ENCODE data around the gene PLOD3. TPM values are rescaled to one million over a fixed set of nuclear protein-coding genes. Genes with fewer than 3 reads are reported as not detected.
A peak's percentile ranks its signal among the peaks of the same experiment; 100 is the strongest.
"Not testable (repeated sequence)": the region's sequence is repeated elsewhere in the genome, so short reads cannot be mapped to it uniquely, and the experiment has no call there.

Gene PLOD3, protein sequence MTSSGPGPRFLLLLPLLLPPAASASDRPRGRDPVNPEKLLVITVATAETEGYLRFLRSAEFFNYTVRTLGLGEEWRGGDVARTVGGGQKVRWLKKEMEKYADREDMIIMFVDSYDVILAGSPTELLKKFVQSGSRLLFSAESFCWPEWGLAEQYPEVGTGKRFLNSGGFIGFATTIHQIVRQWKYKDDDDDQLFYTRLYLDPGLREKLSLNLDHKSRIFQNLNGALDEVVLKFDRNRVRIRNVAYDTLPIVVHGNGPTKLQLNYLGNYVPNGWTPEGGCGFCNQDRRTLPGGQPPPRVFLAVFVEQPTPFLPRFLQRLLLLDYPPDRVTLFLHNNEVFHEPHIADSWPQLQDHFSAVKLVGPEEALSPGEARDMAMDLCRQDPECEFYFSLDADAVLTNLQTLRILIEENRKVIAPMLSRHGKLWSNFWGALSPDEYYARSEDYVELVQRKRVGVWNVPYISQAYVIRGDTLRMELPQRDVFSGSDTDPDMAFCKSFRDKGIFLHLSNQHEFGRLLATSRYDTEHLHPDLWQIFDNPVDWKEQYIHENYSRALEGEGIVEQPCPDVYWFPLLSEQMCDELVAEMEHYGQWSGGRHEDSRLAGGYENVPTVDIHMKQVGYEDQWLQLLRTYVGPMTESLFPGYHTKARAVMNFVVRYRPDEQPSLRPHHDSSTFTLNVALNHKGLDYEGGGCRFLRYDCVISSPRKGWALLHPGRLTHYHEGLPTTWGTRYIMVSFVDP
- 228 TPM for polyA plus RNA-seq (2013, experiment 1 of 2; ENCODE audit: insufficient read length)
- polyA plus RNA-seq (2013, experiment 2 of 2; ENCODE audit: insufficient read length) = 172 TPM

DNA sequence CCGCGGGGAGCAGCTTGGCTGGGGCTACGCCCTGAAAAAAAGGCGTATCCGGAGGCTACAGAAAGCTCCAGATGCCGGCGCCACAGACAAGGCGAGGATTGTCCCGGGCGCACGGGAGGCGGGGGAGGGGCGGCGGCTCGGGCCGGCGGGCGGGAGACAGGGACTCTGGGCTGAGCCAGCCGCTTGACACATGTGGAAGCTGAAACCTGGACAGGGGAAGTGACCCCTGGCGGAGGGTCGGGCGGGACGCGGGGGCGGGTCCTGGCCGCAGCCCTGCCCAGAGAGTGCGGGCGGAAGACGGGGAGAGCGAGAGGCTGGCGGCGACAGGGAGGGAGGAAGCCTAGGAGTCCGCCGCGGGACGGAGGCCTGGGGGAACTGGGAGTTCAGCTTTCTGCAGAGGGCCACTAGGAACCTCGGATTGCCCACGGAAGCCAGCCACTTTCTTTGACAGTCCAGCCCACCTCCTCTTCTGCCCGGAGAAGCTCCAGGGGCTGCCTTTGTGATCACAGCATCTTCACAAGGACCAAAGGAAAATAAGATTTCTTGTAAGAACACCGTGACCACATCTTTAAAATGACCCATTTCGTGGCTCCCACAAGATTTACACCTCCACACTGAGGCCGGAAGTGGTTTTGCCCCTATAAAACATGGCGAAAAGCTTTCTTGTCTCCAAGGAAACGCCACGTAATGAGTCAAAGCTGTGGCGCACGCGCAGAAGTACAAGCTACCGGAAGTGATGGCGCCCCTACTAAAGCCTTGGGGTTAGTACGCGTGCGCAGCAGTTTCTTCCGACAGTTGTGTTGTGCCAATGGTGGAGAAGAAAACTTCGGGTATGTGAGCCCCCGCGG is at the start of gene PLOD3, which contains the start of gene ZNHIT1:
Gene PLOD3 (minus strand): TSS at position 194 of the 848 bp plus-strand sequence. CDS start 307 bp downstream, outside the sequence.
Gene ZNHIT1 (plus strand): TSS at position 778 of the 848 bp plus-strand sequence. CDS start 31 bp downstream, at position 809.
- peak; percentile 98 for DNase-seq

DNA sequence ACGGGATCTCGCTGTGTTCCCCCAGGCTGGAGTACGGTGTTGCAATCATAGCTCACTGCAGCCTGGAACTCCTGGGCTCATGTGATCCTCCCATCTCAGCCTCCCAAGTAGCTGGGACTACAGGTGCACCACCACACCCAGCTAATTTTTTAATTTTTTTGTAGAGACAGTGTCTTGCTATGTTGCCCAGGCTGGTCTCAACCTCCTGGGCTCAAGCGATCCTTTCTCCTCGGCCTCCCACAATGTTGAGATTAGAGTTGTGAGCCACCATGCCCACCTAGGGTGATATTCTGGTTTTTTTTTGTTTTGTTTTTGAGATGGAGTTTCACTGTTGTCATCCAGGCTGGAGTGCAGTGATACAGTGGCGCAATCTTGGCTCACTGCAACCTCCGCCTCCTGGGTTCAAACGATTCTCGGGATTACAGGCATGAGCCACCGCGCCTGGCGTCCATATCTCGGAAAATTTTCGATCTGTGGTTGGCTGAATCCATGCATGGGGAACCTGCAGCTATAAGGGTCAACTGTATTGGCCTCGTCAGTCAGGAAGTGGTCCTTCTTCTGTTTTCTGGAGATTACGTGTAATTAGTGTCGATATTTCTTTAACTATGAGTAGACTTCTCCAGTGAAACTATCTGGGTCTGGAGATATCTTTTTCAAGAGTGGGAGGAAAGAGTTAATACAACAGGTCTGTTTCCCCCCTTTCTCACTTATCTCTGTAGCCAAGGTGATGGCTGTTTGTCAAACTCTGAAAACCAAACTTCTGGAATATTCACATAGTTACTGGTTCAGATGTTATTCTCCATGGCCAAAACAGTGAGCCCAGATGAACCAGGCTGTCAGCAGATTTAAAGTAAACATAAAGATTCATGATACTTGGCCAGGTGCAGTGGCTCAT is 48.5 kb upstream of the PLOD3 start:
- no peak for DNase-seq

DNA sequence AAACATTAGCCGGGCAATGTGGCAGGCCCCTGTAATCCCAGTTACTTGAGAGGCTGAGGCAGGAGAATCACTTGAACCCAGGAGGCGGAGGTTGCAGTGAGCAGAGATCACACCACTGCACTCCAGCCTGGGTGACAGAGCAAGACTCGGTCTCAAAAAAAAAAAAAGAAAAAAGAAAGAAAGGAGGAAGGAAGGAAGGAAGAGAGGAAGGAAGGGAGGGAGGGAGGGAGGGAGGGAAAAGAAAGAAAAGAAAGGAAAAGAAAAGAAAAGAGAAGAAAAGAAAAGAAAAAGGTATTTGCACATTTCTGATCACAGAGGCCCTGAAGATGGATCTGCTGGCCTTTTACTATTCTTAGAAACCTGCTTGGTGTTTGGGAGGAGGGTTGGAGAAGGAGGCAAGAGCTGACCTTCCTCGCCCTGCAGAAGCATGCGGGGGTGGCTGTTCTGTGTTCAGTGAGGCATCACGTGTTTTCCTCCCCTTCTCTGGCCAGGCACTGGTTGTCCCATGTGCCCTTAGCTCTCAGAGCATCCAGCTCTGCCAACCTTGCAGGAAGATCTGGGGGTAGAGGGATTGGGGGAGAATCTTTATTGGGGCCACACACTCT is 46.8 kb upstream of the PLOD3 start:
- DNase-seq = not testable (repeated sequence)

DNA sequence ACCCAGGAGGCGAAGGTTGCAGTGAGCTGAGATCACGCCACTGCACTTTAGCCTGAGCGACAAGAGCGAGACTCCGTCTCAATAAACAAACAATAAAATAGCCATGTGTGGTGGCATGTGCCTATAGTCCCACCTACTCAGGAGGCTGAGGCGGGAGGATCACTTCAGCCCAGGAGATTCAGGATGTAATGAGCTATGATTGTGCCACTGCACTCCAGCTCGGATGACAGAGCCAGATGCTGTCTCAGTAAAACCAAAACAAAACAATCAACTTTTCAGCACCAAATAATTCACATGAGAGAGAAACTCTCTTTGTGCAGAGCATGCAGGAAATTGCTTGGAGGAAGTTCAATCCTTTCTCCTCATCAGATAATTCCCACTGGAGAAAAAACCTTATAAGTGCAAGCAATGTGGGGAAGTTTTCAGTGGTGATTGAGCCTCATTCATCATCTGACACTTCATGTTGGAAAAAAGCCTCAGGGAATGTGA is 40.9 kb upstream of the PLOD3 start:
- DNase-seq = no peak

DNA sequence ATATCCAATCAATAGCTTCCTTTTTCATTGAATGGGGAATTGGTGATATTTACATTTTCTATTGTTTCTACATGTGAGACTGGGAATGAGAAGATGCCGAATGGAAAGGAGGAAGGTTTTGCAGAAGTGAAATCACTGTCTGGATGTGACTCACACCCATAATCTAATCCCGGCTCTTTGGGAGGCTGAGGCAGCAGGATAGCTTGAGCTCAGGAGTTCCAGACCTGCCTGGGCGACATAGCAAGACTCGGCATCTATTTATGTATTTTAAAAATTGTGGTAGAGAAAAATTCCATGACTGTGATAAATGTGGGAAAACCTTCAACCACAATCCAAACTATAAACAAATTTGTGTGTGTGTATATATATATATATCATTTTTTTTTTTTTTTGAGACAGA is 38.4 kb upstream of the PLOD3 start:
- DNase-seq = no peak

DNA sequence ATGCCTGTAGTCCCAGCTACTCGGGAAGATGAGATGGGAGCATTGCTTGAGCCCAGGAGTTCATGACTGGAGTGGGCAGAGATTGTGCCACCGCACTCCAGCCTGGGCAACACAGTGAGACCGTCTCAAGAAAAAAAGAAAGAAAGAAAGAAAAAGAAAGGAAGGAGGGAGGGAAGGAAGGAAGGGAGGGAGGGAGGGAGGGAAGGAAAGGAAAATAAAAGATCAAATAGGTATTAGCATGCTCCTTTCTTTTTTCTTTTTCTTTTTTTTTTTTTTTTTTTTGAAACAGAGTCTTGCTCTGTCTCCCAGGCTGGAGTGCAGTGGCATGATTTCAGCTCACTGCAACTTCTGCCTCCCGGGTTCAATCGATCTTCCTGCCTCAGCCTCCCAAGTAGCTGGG is 35.8 kb upstream of the PLOD3 start:
- not testable (repeated sequence) for DNase-seq

DNA sequence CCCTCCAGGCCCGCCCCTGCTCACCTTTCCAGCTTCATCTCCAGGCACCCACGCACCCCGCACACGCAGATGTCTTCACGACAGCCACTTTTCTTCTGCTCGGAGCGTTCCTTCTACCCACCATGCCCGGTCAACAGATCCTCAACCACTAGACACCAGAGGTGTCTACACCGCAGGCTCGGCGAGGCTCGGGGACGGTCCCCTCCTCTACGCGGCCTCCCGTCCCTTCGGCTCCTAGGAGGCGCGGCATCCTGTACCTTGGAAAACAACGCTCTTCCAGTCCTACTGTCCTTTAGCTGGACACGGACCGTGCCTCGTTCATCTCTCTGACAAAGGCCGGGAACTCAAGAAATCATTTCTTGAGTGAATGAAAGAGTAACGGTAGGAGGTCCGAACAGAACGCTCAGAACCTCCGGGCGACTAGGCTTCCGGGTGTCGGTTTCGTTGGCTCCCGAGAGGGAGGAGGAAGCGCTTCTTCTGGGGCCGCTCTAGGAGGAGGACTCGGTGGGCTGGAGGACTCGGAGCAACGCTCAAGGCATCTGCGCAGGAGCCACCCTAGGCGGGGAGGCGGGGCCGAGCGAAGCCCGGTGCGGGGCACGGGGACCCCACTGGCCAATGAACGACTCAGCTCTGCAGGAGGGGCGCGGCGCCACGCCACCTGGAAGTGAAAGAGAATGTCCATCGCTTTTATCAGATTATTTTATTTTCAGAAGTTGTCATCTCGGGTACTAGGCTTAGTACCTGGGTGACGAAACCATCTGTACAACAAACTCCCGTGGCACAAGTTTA is 34.7 kb upstream of the PLOD3 start:
- DNase-seq = peak; percentile 98

DNA sequence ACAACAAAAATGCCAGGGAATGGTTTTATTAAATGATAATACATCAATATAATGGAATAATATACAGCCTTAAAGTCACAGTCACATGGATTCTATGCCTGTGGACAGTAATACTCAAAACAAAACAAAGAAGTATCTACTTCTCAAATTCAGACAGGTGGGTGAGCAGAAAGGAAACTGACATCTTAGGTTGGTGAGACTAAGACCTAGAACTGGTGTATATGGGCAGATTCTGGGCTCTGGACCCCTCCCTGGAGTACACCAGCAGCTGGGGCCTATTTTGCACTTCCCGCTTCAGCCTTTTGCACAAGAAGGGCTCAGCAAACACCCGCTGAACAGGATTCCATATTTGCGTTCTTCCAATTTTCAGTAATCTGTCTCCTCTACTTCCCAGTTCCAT is 32.9 kb upstream of the PLOD3 start:
- DNase-seq = no peak

DNA sequence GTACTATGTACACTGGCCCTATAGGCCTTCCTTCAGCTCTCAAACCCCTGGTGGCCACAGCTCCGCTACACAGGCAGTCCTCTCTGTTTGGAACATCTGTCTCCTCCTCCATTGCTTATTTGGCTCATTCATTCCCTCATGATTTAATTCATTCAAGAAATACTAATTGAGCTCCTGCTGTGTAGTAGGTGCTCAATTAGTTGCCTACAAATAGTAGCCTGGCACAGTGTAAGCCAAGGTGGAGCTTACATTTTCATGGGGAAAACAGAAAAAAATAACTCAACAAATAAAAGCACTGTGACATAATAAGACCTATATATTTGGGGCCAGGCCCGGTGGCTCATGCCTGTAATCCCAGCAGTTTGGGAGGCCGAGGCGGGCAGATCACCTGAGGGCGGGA is 30.9 kb upstream of the PLOD3 start:
- DNase-seq = no peak

DNA sequence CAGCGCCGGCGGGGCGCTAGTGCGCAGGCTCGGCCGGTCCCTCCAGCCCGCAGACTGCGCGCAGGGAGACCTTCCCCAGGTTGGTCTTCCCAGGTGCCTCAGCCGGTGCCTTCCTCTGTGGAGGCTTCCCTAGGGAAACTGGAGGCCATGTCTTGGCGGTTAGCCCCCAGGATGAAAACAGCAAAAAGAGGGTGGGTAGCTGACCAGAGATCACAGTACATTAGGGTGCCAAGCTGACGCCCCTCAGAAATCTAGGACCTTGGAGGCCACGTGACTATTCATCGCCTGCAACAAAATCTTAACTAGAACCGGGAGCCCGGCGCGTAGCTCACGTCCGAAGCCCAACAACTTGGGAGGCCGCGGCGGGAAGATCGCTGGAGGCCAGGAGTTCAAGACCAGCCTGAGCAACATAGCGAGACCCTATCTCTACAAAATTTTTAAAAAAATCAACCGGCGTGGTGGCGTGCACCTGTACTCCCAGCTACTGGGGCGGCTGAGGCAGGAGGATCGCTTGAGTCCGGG is 27.8 kb upstream of the PLOD3 start:
- DNase-seq = no peak

DNA sequence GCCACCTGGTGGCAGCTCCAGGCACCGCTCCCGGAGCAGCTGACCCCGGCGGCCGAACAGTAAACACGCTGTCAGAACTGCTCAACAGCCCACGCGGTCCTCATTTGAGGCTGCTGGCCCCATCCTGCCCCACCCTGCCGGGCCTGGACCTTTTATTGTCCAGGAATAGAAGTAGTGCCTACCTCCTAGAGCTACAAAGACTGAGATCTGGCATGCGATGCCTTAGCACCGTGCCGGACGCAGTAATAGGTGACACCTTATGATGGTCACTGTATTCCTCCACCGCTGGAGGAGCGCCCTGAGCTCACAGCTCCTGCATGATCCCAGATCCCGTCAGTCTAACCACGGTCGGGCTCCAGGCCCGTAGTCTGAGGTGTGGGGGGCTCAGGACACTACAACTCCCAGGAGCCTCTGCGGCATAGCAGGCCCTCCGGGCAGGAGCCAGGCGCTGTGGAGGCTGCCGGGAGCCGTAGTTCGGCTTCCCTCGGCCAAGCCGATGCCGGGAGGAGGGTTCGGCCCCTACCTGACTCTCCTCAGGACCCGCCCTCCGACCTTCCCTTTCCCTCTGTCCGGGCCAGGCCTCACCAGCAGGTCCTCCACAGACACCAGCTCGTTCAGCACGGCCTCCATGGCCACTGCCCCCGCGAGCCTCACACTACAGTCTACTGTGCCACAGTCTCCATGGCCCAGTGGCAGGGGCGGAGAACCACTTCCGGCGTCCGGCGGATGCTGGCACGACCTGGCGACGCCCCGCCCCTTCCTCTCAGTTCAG is 27.2 kb upstream of the PLOD3 start, which contains the start of gene FIS1:
Gene FIS1 (minus strand): TSS at position 707 of the 772 bp plus-strand sequence. CDS start 77 bp downstream, at position 630.
- peak; percentile 89 for DNase-seq

DNA sequence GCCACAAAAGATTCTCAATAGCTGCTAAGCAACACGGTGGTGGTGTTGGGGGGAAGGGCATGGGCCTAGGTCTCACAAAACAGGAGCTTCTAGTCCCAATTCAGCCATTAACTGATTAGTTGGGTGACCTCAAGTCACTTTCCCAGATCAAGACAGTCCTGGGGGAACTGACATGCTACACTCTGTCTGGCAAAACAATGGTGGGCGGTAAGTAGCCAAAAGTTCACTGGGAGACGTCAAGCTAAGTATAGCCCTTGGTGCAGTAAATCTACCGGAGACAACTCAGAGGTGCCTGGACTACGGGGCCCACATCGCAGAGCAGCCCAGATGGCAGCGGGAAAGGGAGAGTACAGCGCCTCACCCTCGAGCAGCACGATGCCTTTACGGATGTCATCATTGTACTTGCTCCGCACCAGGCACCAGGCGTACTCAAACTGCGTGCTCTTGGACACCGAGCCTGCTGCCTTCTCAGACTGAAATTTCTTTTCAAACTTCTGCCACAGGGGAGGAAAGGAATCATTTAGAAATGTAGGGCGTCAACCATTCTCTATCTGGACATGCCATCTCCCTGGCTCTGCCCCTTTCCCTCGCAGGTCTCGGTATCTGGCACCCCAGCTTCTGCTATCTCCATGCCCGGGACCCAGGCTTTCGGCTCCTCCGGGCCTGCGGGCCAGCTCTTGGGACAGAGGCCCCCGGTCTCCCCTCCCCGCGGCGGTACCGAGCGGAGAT is 26.4 kb upstream of the PLOD3 start:
- no peak for DNase-seq

DNA sequence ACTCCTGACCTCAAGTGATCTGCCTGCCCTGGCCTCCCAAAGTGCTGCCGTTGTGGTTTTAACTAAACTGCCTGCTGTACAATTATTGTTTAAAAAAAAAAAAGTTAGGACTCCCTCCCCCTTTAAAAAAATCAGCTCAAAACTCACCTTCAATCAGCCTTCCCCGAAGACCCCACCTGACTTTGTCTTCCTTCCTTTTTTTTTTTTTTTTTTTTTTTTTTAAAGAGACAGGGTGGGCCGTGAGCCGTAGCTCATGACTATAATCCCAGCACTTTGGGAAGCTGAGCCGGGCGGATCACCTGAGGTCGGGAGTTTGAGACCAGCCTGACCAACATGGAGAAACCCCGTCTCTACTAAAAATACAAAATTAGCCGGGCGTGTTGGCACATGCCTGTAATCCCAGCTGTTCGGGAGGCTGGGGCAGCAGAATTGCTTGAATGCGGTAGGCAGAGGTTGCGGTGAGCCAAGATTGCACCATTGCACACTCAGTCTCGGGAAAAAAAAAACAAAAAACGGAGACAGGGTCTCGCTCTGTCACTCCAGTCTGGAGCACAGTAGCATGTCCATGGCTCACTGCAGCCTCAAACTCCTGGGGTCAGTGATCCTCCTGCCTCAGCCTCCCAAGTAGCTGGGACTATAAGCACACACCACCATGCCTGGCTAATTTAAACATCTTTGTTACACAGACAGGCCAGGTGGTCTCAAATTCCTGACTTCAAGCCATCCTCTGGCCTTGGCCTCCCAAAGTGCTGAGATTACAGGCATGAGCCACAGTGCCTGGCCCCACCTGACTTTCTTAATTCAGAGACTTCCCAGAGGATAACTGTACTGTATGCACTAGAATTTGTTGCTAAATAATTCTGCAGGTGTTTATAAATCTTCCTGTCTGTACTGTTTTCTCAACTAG is 24.3 kb upstream of the PLOD3 start:
- DNase-seq = no peak

DNA sequence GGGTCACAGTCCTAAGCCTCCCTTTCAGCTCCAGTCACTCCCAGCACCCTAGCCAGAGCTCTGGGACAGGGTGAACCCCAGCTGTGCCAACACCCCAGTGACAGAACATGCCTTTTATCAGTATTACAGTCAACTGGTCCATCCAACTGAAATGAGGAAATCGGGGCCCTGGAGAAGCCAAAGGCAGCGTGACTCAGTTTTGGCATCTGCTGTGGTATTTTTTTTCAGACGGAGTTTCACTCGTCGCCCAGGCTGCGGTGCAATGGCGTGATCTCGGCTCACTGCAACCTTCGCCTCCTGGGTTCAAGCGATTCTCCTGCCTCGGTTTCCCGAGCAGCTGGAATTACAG is 23.6 kb upstream of the PLOD3 start:
- no peak for DNase-seq

DNA sequence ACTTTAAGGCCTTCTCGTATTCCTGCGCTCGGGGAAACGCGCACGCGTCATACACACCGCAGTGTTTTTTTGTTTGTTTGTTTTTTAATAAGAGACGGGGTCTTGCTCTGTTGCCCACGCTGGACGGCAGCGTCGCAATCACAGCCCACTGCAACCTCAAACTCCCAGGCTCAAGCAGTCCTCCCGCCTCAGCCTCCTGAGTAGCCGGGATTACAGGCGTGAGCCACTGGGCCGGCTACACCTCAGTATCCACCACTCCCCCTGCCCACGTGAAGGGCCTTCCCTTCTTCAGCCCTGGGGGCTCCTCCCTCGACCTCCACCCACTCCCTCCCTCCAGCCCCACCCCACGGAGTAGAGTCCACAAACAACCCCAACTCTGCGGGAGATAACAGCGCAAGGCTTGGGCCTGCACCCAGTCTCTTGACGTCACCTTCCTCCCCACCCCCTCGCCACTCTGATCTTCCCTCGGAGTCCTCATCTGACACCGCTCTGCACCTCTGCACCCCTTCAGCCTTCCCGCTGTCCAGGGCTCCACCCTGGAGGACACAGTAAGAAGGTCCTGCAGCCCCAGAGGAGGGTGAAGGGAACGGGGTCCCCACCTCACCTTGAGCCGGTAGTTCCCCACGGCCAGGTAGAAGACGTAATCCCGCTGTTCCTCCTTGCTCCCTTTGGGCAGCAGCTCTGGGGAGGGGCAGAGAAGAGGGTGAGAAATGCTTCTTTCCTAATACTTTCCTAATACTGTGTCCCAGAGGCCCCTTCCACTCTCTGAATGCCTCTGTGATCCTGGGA is 23.0 kb upstream of the PLOD3 start:
- no peak for DNase-seq

DNA sequence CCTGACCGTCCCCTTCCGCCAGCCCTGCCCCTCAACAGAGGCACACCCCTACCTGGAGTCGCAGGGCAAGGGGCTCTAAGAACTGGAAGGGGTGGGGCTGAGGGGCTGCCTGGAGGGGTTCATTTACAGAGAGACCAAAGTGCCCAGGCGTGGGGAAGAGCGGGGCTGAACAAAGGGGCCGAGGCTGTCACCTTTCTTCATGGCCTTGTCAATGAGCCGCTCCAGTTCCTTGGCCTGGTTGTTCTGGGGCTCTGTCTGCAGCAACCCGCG is 22.5 kb upstream of the PLOD3 start:
- DNase-seq = no peak
